ENCODE measurements around the gene LGALS9C.
"Not testable (repeated sequence)": the region's sequence is repeated elsewhere in the genome, so short reads cannot be mapped to it uniquely, and the experiment has no call there.

Gene LGALS9C

GRCh38 chr17:18476508-18477308, at the start of gene LGALS9C:
Gene LGALS9C, plus strand, starts transcription at chr17:18476789. Its CDS starts 66 bp downstream, at chr17:18476855.
- Histone ChIP-seq H3K9ac (ENCODE audit: low read length) (peak within 1 kb of the TSS; percentile 72), H3K4me3 (ENCODE audit: low read length) (peak within 1 kb of the TSS; percentile 92)
- H3K36me3 ChIP-seq (ENCODE audit: control insufficient read depth, insufficient read depth, low read length); H3K27me3 ChIP-seq (ENCODE audit: control insufficient read depth, insufficient read depth, low read length); H3K4me1 ChIP-seq (ENCODE audit: control insufficient read depth, insufficient read depth, low read length); H3K9me3 ChIP-seq (ENCODE audit: control insufficient read depth, low read length): not testable (repeated sequence)

GRCh38 chr17:18432206-18432605, 44.4 kb upstream of the LGALS9C start:
- H3K27me3 ChIP-seq (ENCODE audit: control insufficient read depth, insufficient read depth, low read length); H3K4me3 ChIP-seq (ENCODE audit: low read length); H3K36me3 ChIP-seq (ENCODE audit: control insufficient read depth, insufficient read depth, low read length); H3K9ac ChIP-seq (ENCODE audit: low read length); H3K4me1 ChIP-seq (ENCODE audit: control insufficient read depth, insufficient read depth, low read length); H3K9me3 ChIP-seq (ENCODE audit: control insufficient read depth, low read length): not testable (repeated sequence)

GRCh38 chr17:18439465-18439870, 37.1 kb upstream of the LGALS9C start:
- H3K4me1 ChIP-seq (ENCODE audit: control insufficient read depth, insufficient read depth, low read length); H3K36me3 ChIP-seq (ENCODE audit: control insufficient read depth, insufficient read depth, low read length); H3K9me3 ChIP-seq (ENCODE audit: control insufficient read depth, low read length); H3K27me3 ChIP-seq (ENCODE audit: control insufficient read depth, insufficient read depth, low read length); H3K4me3 ChIP-seq (ENCODE audit: low read length); H3K9ac ChIP-seq (ENCODE audit: low read length): not testable (repeated sequence)

GRCh38 chr17:18442093-18442492, 34.5 kb upstream of the LGALS9C start:
- not testable (repeated sequence) for H3K27me3 ChIP-seq (ENCODE audit: control insufficient read depth, insufficient read depth, low read length); H3K4me1 ChIP-seq (ENCODE audit: control insufficient read depth, insufficient read depth, low read length); H3K36me3 ChIP-seq (ENCODE audit: control insufficient read depth, insufficient read depth, low read length); H3K9ac ChIP-seq (ENCODE audit: low read length); H3K4me3 ChIP-seq (ENCODE audit: low read length); H3K9me3 ChIP-seq (ENCODE audit: control insufficient read depth, low read length)

- H3K4me1 ChIP-seq (ENCODE audit: control insufficient read depth, insufficient read depth, low read length); H3K27me3 ChIP-seq (ENCODE audit: control insufficient read depth, insufficient read depth, low read length); H3K4me3 ChIP-seq (ENCODE audit: low read length); H3K9ac ChIP-seq (ENCODE audit: low read length); H3K36me3 ChIP-seq (ENCODE audit: control insufficient read depth, insufficient read depth, low read length); H3K9me3 ChIP-seq (ENCODE audit: control insufficient read depth, low read length): not testable (repeated sequence)
Measured at GRCh38 chr17:18442532-18442931, 34.1 kb upstream of the LGALS9C start.

GRCh38 chr17:18447476-18448205, 28.9 kb upstream of the LGALS9C start:
- H3K4me1 ChIP-seq (ENCODE audit: control insufficient read depth, insufficient read depth, low read length); H3K27me3 ChIP-seq (ENCODE audit: control insufficient read depth, insufficient read depth, low read length); H3K36me3 ChIP-seq (ENCODE audit: control insufficient read depth, insufficient read depth, low read length); H3K4me3 ChIP-seq (ENCODE audit: low read length); H3K9me3 ChIP-seq (ENCODE audit: control insufficient read depth, low read length); H3K9ac ChIP-seq (ENCODE audit: low read length): not testable (repeated sequence)

- not testable (repeated sequence) for H3K9me3 ChIP-seq (ENCODE audit: control insufficient read depth, low read length); H3K36me3 ChIP-seq (ENCODE audit: control insufficient read depth, insufficient read depth, low read length); H3K4me3 ChIP-seq (ENCODE audit: low read length); H3K9ac ChIP-seq (ENCODE audit: low read length); H3K4me1 ChIP-seq (ENCODE audit: control insufficient read depth, insufficient read depth, low read length); H3K27me3 ChIP-seq (ENCODE audit: control insufficient read depth, insufficient read depth, low read length)
Measured at GRCh38 chr17:18448311-18448710, 28.3 kb upstream of the LGALS9C start.

- H3K4me3 ChIP-seq (ENCODE audit: low read length); H3K36me3 ChIP-seq (ENCODE audit: control insufficient read depth, insufficient read depth, low read length); H3K9ac ChIP-seq (ENCODE audit: low read length): not testable (repeated sequence)
Measured at GRCh38 chr17:18449833-18450232, 26.8 kb upstream of the LGALS9C start.

GRCh38 chr17:18450998-18451397, 25.6 kb upstream of the LGALS9C start:
- H3K4me3 ChIP-seq (ENCODE audit: low read length); H3K9me3 ChIP-seq (ENCODE audit: control insufficient read depth, low read length); H3K27me3 ChIP-seq (ENCODE audit: control insufficient read depth, insufficient read depth, low read length); H3K36me3 ChIP-seq (ENCODE audit: control insufficient read depth, insufficient read depth, low read length); H3K4me1 ChIP-seq (ENCODE audit: control insufficient read depth, insufficient read depth, low read length); H3K9ac ChIP-seq (ENCODE audit: low read length): not testable (repeated sequence)

More at GRCh38 chr17:18449833-18450232, 26.8 kb upstream of the LGALS9C start:
- H3K9me3 ChIP-seq (ENCODE audit: control insufficient read depth, low read length); H3K27me3 ChIP-seq (ENCODE audit: control insufficient read depth, insufficient read depth, low read length); H3K4me1 ChIP-seq (ENCODE audit: control insufficient read depth, insufficient read depth, low read length): not testable (repeated sequence)

GRCh38 chr17:18451969-18452368, 24.6 kb upstream of the LGALS9C start:
- H3K36me3 ChIP-seq (ENCODE audit: control insufficient read depth, insufficient read depth, low read length); H3K9ac ChIP-seq (ENCODE audit: low read length); H3K27me3 ChIP-seq (ENCODE audit: control insufficient read depth, insufficient read depth, low read length); H3K9me3 ChIP-seq (ENCODE audit: control insufficient read depth, low read length); H3K4me1 ChIP-seq (ENCODE audit: control insufficient read depth, insufficient read depth, low read length); H3K4me3 ChIP-seq (ENCODE audit: low read length): not testable (repeated sequence)

GRCh38 chr17:18459035-18459434, 17.6 kb upstream of the LGALS9C start:
- not testable (repeated sequence) for H3K4me3 ChIP-seq (ENCODE audit: low read length); H3K4me1 ChIP-seq (ENCODE audit: control insufficient read depth, insufficient read depth, low read length); H3K36me3 ChIP-seq (ENCODE audit: control insufficient read depth, insufficient read depth, low read length); H3K9ac ChIP-seq (ENCODE audit: low read length); H3K27me3 ChIP-seq (ENCODE audit: control insufficient read depth, insufficient read depth, low read length); H3K9me3 ChIP-seq (ENCODE audit: control insufficient read depth, low read length)

- H3K36me3 ChIP-seq (ENCODE audit: control insufficient read depth, insufficient read depth, low read length); H3K9me3 ChIP-seq (ENCODE audit: control insufficient read depth, low read length); H3K9ac ChIP-seq (ENCODE audit: low read length); H3K27me3 ChIP-seq (ENCODE audit: control insufficient read depth, insufficient read depth, low read length); H3K4me3 ChIP-seq (ENCODE audit: low read length); H3K4me1 ChIP-seq (ENCODE audit: control insufficient read depth, insufficient read depth, low read length): not testable (repeated sequence)
Measured at GRCh38 chr17:18463831-18464502, 12.6 kb upstream of the LGALS9C start.

Data from mucosa of stomach (tissue), 1 donor.